ENCODE measurements around the gene KIAA0232. TPM values are rescaled to one million over a fixed set of nuclear protein-coding genes. Genes with fewer than 3 reads are reported as not detected.

Gene KIAA0232
- total and polyA plus RNA-seq, 10 of the 15 experiments (the other 5 are each of a cell fraction or from before 2014, with no cell fraction given): 2.8 to 15.1 (median 10.8) TPM

DNA sequence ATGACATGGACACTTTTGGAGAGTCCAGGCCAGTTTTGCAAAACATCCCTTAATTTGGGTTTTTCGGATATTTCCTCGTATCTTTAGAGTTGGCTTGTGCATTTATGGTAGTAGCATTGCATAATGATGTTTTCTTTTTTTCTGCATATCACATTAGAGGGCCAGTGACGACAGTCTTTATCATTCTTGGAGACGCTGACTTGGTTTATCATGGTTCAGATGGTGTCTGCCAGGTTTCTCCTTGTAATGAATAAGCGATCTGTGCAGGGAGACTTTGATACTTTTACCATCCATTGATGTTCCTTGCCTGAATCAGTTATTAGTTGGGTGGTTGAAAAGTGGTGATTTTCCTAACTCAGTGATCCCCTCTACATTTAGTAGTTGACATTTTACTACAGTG is 46.6 kb downstream of the KIAA0232 start:
- no peaks in the 10 kb centered on the region for H3K9me3 ChIP-seq (replicated peaks; ENCODE audit: control insufficient read depth, insufficient read depth, low read length)
- no TSS peak for BruUV-seq (replicated peaks)
- intact Hi-C loops (cut with micrococcal nuclease; ENCODE audit: unreplicated experiment): no loop called here

More for the DNA sequence above, 46.6 kb downstream of the KIAA0232 start:
- ATAC-seq: no peak
- in situ Hi-C loops (cut with MboI): no loop called here
- no peak for TF ChIP-seq SUZ12 (IDR thresholded peaks at IDR 0.05; ENCODE audit: unreplicated experiment)
- no peak for TF ChIP-seq BACH1 (IDR thresholded peaks at IDR 0.05; ENCODE audit: borderline replicate concordance)
- TF ChIP-seq SMAD5 (IDR thresholded peaks at IDR 0.05; ENCODE audit: low read depth): no peak
- TF ChIP-seq, protein P1, sequence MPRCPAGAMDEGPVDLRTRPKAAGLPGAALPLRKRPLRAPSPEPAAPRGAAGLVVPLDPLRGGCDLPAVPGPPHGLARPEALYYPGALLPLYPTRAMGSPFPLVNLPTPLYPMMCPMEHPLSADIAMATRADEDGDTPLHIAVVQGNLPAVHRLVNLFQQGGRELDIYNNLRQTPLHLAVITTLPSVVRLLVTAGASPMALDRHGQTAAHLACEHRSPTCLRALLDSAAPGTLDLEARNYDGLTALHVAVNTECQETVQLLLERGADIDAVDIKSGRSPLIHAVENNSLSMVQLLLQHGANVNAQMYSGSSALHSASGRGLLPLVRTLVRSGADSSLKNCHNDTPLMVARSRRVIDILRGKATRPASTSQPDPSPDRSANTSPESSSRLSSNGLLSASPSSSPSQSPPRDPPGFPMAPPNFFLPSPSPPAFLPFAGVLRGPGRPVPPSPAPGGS (IDR thresholded peaks at IDR 0.05; ENCODE audit: borderline replicate concordance, insufficient read depth, low read depth, low read length, poor library complexity, severe bottlenecking): no peak
- no peak for TF ChIP-seq ATF7 (IDR thresholded peaks at IDR 0.05; ENCODE audit: low read depth)
- TF ChIP-seq RUNX3 (IDR thresholded peaks at IDR 0.05; ENCODE audit: low read length): no peak
- no peak for TF ChIP-seq RCOR1 (conservative IDR thresholded peaks at IDR 0.05; ENCODE audit: low read depth, low read length)
- TF ChIP-seq SRF (IDR thresholded peaks at IDR 0.05; ENCODE audit: low read depth in 2 of 2, low read length in 2 of 2): no peak
- TF ChIP-seq ZNF217 (IDR thresholded peaks at IDR 0.05): no peak
- no peak for TF ChIP-seq PML (IDR thresholded peaks at IDR 0.05; ENCODE audit: low read length)
- no peak for TF ChIP-seq TARDBP (IDR thresholded peaks at IDR 0.05; ENCODE audit: borderline replicate concordance)
- TF ChIP-seq BHLHE40 (IDR thresholded peaks at IDR 0.05; ENCODE audit: borderline replicate concordance in 1 of 2, low read depth in 2 of 2, low read length in 1 of 2): no peak
- TF ChIP-seq JUNB (IDR thresholded peaks at IDR 0.05): no peak
- TF ChIP-seq RELA (IDR thresholded peaks at IDR 0.05; ENCODE audit: borderline replicate concordance, partially characterized antibody): no peak
- no peak for TF ChIP-seq NRF1 (conservative IDR thresholded peaks at IDR 0.05; ENCODE audit: low read depth, low read length)
- TF ChIP-seq TCF3 (IDR thresholded peaks at IDR 0.05; ENCODE audit: borderline replicate concordance, insufficient read depth, low read depth, low read length): no peak
- TF ChIP-seq MEF2B (IDR thresholded peaks at IDR 0.05; ENCODE audit: partially characterized antibody, poor library complexity, severe bottlenecking): no peak
- no peak for TF ChIP-seq POLR2A (IDR thresholded peaks at IDR 0.05; ENCODE audit: low read depth, low read length)
- Histone ChIP-seq H4K20me1 (ENCODE audit: control insufficient read depth, insufficient read depth) (no peaks in the 10 kb centered on the region), H3K79me2 (ENCODE audit: control insufficient read depth, insufficient read depth, low read length) (no peaks in the 10 kb centered on the region), H3K36me3 (ENCODE audit: control insufficient read depth in 2 of 2, insufficient read depth in 2 of 2, low read length in 1 of 2) (peaks cover 9 to 16% of the 10 kb centered on the region in 2 experiments), H3K27me3 (replicated peaks in 1 of 2; ENCODE audit: control insufficient read depth in 2 of 2, insufficient read depth in 2 of 2, low read length in 1 of 2) (no peaks in the 10 kb centered on the region), H3K4me2 (ENCODE audit: control insufficient read depth, insufficient read depth) (no peak overlapping the region), H3K9ac (ENCODE audit: control insufficient read depth, insufficient read depth, low read length) (no peak overlapping the region), H3K4me3 (no peak overlapping the region), H3K4me1 (ENCODE audit: control insufficient read depth, insufficient read depth, low read length) (0 out of 2 replicates have a peak, but pooled peaks cover 3% of the 10 kb centered on the region), H3K27ac (ENCODE audit: control insufficient read depth, insufficient read depth) (no peak overlapping the region), H2AFZ (ENCODE audit: control insufficient read depth, low read depth, low read length) (no peak overlapping the region)
- CTCF ChIA-PET: interaction anchor here (0.8 to 2.0 kb wide), 4 partner anchors 17 to 44 kb away, joined by 3 to 7 read pairs (median 4); no protein-coding TSS in a partner anchor
- 96% methylated on average over 5 of the region's 5 CpGs for WGBS (ENCODE audit: insufficient coverage, insufficient replicate concordance, low lambda C conversion rate, missing lambda C conversion rate)
- SMC1A ChIA-PET (ENCODE audit: uncharacterized antibody, unreplicated experiment): interaction anchor here (0.6 to 4.0 kb wide), 3 partner anchors 18 to 105 kb away, joined by 3 to 8 read pairs (median 4); no protein-coding TSS in a partner anchor
- POLR2A ChIA-PET: interaction anchor here (1.1 to 1.3 kb wide), 2 partner anchors 10 to 25 kb away, joined by 9 to 13 read pairs; no protein-coding TSS in a partner anchor
- no peak for DNase-seq (ENCODE audit: low read depth, low spot score)
- RAD21 ChIA-PET (ENCODE audit: unreplicated experiment): no interaction called here
- no peak for FAIRE-seq

Measured in GM12878 (cell line).